Esophagus squamous epithelium (tissue), 5 donors: ENCODE measurements around the gene LIMK1. TPM values are rescaled to one million over a fixed set of nuclear protein-coding genes. Genes with fewer than 3 reads are reported as not detected.

Source experiments
- DNase-seq: peaks from one replicate; lab custom pipeline; 2025; lab: John Stamatoyannopoulos, UW
- H3K27ac ChIP-seq, 4 donors: fragments of 200-600 bp; sonication (generic); one replicate each; pipeline ENCODE4 v1.5.1; 2016 to 2019; ENCODE audit warnings: mild to moderate bottlenecking in 1 of 4
- H3K27me3 ChIP-seq, 4 donors: fragments of 200-600 bp; sonication (generic); 1 replicate in 3 of 4; 2 replicates in 1 of 4; pipeline versions ENCODE4 v1.5.1 to v1.6.0; 2017 to 2021; ENCODE audit warnings: antibody characterized with exemption in 1 of 4
- H3K36me3 ChIP-seq, 3 donors: fragments of 200-600 bp; sonication (generic); one replicate each; pipeline ENCODE4 v1.5.1; 2016 to 2019
- H3K4me1 ChIP-seq, 3 donors: fragments of 200-600 bp; sonication (generic); one replicate each; pipeline ENCODE4 v1.5.1; 2017 to 2019
- H3K4me3 ChIP-seq, 4 donors: fragments of 200-600 bp; sonication (generic); 1 replicate in 3 of 4; 2 replicates in 1 of 4; pipeline ENCODE4 v1.5.1; 2016 to 2019; ENCODE audit warnings: mild to moderate bottlenecking in 2 of 4, moderate library complexity in 1 of 4
- H3K9me3 ChIP-seq, 3 donors: fragments of 200-600 bp; sonication (generic); one replicate each; pipeline ENCODE4 v1.5.1; 2016 to 2019
- CTCF ChIP-seq, 6 experiments: fragments of 450-650 bp in 4 of 6; fragments of 200-600 bp in 2 of 6; sonication (generic) in 2 of 6; IDR thresholded peaks; one replicate each; pipeline ENCODE4 v1.5.1; 2016 to 2019; ENCODE audit warnings: antibody characterized with exemption in 6 of 6, mild to moderate bottlenecking in 4 of 6, moderate library complexity in 4 of 6
- POLR2A ChIP-seq, 4 donors: fragments of 450-650 bp; IDR thresholded peaks; one replicate each; pipeline ENCODE4 v1.6.1; 2017; ENCODE audit warnings: antibody characterized with exemption in 4 of 4, mild to moderate bottlenecking in 4 of 4, moderate library complexity in 3 of 4
- WGBS, 2 donors: methylation state at CpG; one replicate each; pipeline ENCODE4 v1.1.5; 2018; 5-methylcytosine and 5-hydroxymethylcytosine counted together
- intact Hi-C: fragments of 100-400 bp; cut with DNase I; formaldehyde crosslinking; loops from one replicate; pipeline ENCODE4 v1.15.0; 2022
- total RNA-seq, 4 donors: library from RNA; depleted of rRNA; stranded (reverse); fragments of >200 nt; gene quantifications; one replicate each; pipeline ENCODE4 v1.1.0, GENCODE V29; 2016
- donor health status: DM: yes; HTN: yes; CAD: no.

The LIMK1 gene
- total RNA-seq, 4 donors from 2014 or later: 8.0 to 13.2 (median 12.2) TPM

GRCh38 chr7:74064696-74065095, 18.9 kb upstream of the LIMK1 start:
- 64 to 74% methylated on average over 3 to 4 of the region's 4 CpGs for WGBS, 2 donors

DNA sequence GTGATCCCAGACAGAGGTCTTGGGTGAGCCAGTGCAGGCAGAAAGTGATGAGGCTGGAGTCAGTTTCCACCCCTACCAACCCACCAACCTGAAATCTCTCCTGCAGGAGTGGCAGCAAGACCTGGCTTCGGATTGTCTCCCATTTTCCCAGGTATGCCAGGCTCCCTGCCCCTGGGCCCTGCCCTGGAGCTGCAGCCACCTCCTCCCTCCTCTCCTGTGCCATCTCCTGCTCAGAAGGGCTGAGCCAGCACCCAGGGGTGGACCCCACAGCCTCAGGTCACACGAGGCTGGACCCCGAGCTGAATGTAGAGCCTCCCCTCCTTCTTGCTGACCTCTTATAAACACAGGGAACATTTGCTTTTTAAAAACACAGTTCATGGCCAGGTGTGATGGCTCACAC, 17.0 kb upstream of the LIMK1 start:
- intact Hi-C loops: loop anchor here (5.0 kb wide), 1 partner anchor 336 kb away; no protein-coding TSS in a partner anchor
- Histone ChIP-seq H3K36me3 (peaks cover 0 to 47% (median 7%) of the 10 kb centered on the region in 3 donors), H3K9me3 (no peaks in the 10 kb centered on the region), H3K27me3 (no peaks in the 10 kb centered on the region), H3K4me1 (peaks cover 3 to 25% (median 4%) of the 10 kb centered on the region in 3 donors), H3K27ac (no peak overlapping the region), H3K4me3 (no peak overlapping the region)
- TF ChIP-seq POLR2A (IDR thresholded peaks at IDR 0.05): no peak
- TF ChIP-seq CTCF (IDR thresholded peaks at IDR 0.05): no peak
- WGBS, 2 donors: 82 to 90% methylated on average over 1 to 2 of the region's 3 CpGs
- DNase-seq: no peak

More at GRCh38 chr7:74064696-74065095, 18.9 kb upstream of the LIMK1 start:
- TF ChIP-seq CTCF (IDR thresholded peaks at IDR 0.05) (no peak), POLR2A (IDR thresholded peaks at IDR 0.05) (no peak)
- Histone ChIP-seq H3K4me3 (no peak overlapping the region), H3K4me1 (peaks cover 4 to 44% (median 14%) of the 10 kb centered on the region in 3 donors), H3K36me3 (peaks cover 0 to 63% (median 7%) of the 10 kb centered on the region in 3 donors), H3K27ac (no peak overlapping the region), H3K9me3 (no peaks in the 10 kb centered on the region), H3K27me3 (no peaks in the 10 kb centered on the region)
- intact Hi-C loops: loop anchor here (2.0 to 5.0 kb wide), 2 partner anchors 142 to 338 kb away; no protein-coding TSS in a partner anchor
- no peak for DNase-seq

- intact Hi-C loops: loop anchor here (5.0 kb wide), 1 partner anchor 334 kb away; no protein-coding TSS in a partner anchor
- 60 to 83% methylated on average over 1 to 10 of the region's 20 CpGs for WGBS, 2 donors
- H3K27ac ChIP-seq: peak overlapping the region in 1 of 4 donors; percentile 47
- TF ChIP-seq POLR2A (IDR thresholded peaks at IDR 0.05) (no peak), CTCF (IDR thresholded peaks at IDR 0.05) (no peak)
- H3K27me3 ChIP-seq: no peaks in the 10 kb centered on the region
- no peaks in the 10 kb centered on the region for H3K9me3 ChIP-seq
- peaks cover 0 to 30% (median 7%) of the 10 kb centered on the region in 3 donors for H3K36me3 ChIP-seq
- no peak for DNase-seq
- H3K4me1 ChIP-seq: peaks cover 0 to 9% (median 0%) of the 10 kb centered on the region in 3 donors
- H3K4me3 ChIP-seq: no peak overlapping the region
Measured at GRCh38 chr7:74068378-74069085, 15.1 kb upstream of the LIMK1 start.

DNA sequence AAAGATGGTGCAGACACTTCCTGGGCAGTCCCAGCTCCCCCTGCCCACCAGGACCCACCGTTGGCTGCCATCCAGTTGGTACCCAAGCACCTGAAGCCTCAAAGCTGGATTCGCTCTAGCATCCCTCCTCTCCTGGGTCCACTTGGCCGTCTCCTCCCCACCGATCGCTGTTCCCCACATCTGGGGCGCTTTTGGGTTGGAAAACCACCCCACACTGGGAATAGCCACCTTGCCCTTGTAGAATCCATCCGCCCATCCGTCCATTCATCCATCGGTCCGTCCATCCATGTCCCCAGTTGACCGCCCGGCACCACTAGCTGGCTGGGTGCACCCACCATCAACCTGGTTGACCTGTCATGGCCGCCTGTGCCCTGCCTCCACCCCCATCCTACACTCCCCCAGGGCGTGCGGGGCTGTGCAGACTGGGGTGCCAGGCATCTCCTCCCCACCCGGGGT, 14.5 kb upstream of the LIMK1 start:
- TF ChIP-seq CTCF (IDR thresholded peaks at IDR 0.05) (no peak), POLR2A (IDR thresholded peaks at IDR 0.05) (no peak)
- Histone ChIP-seq H3K9me3 (no peaks in the 10 kb centered on the region), H3K27me3 (no peaks in the 10 kb centered on the region), H3K36me3 (peaks cover 0 to 26% (median 7%) of the 10 kb centered on the region in 3 donors), H3K4me1 (peaks cover 0 to 9% (median 0%) of the 10 kb centered on the region in 3 donors), H3K27ac (no peak overlapping the region), H3K4me3 (no peak overlapping the region)
- 85 to 92% methylated on average over 16 of the region's 16 CpGs for WGBS, 2 donors
- intact Hi-C loops: loop anchor here (5.0 kb wide), 1 partner anchor 333 kb away; no protein-coding TSS in a partner anchor
- no peak for DNase-seq
